CD4-positive, CD25-positive, alpha-beta regulatory T cell (primary cell): ENCODE results near the gene ADAP2. TPM values are rescaled to one million over a fixed set of nuclear protein-coding genes. Genes with fewer than 3 reads are reported as not detected.

Experiments used
- polyA plus RNA-seq, 4 donors: library from polyadenylated mRNA; unstranded; fragments of 300-500 nt; fragmentation: Illumina TruSeq; gene quantifications; one replicate each; pipeline ENCODE4 v1.2.3, GENCODE V29; 2021
- total RNA-seq: library from RNA; stranded (reverse); gene quantifications from one replicate; pipeline ENCODE4 v1.2.3, GENCODE V29; 2022

Gene ADAP2
- total and polyA plus RNA-seq, 5 donors from 2014 or later, result 2.6 TPM; not detected in 4

Other genes starting within 250 kb of the ADAP2 start
- gene CRLF3, start 97.3 kb upstream of the ADAP2 start, total RNA-seq, result 76.2 TPM
- gene CRLF3, start 97.3 kb upstream of the ADAP2 start, polyA plus RNA-seq, result 100 to 1,000 TPM; 101 to 169 (median 131) TPM
- gene ATAD5, start 90.0 kb upstream of the ADAP2 start, total RNA-seq, result 5.7 TPM
- gene ATAD5, start 90.0 kb upstream of the ADAP2 start, polyA plus RNA-seq, result 1 to 10 TPM in 3 of 4 donors, under 1 TPM in 1; 0.72 to 1.5 (median 1.2) TPM
- gene TEFM, start 15.7 kb upstream of the ADAP2 start, total RNA-seq, result 10.0 TPM
- gene TEFM, start 15.7 kb upstream of the ADAP2 start, polyA plus RNA-seq, result 10 to 100 TPM; 19.3 to 21.7 (median 19.5) TPM
- gene RNF135, start 49.1 kb downstream of the ADAP2 start, total RNA-seq, result 3.8 TPM
- 10 to 100 TPM in 3 of 4 donors, 1 to 10 TPM in 1; 9.4 to 17.8 (median 11.3) TPM for gene RNF135, start 49.1 kb downstream of the ADAP2 start, polyA plus RNA-seq
- gene NF1, start 173.0 kb downstream of the ADAP2 start, total RNA-seq, result 45.2 TPM
- 10 to 100 TPM; 19.7 to 47.3 (median 35.7) TPM for gene NF1, start 173.0 kb downstream of the ADAP2 start, polyA plus RNA-seq